GM12878 (cell line): ENCODE results near the gene HIVEP3.

Experiments
- ASH2L ChIP-seq: fragments of 300-600, 200-600 bp; sonication (generic); IDR thresholded peaks from 2 replicates; pipeline ENCODE4 v1.6.1; 2017; ENCODE audit warnings: low read depth, mild to moderate bottlenecking, borderline replicate concordance
- CREB1 ChIP-seq: IDR thresholded peaks from 2 replicates; pipeline ENCODE4 v1.6.1; 2012; ENCODE audit warnings: low read depth, mild to moderate bottlenecking, inconsistent platforms
- CTCF ChIP-seq, 3 experiments: IDR thresholded peaks in 2 of 3; conservative IDR thresholded peaks in 1 of 3; 2 replicates each; pipeline ENCODE4 v1.5.1; 2011; ENCODE audit warnings: low read depth in 3 of 3, low read length in 3 of 3, mild to moderate bottlenecking in 3 of 3, control low read depth in 2 of 3, moderate library complexity in 2 of 3, inconsistent platforms in 1 of 3, mixed read lengths in 1 of 3; ENCODE audit not compliant: control insufficient read depth in 2 of 3, insufficient read depth in 1 of 3; ENCODE audit errors: extremely low read depth in 1 of 3
- EP300 ChIP-seq, 2 experiments: fragments of 150-350 bp in 1 of 2; IDR thresholded peaks; 2 replicates each; pipeline ENCODE4 v1.6.1; 2011 to 2012; ENCODE audit warnings: low read depth in 2 of 2, low read length in 2 of 2, borderline replicate concordance in 1 of 2, improper control_type of control experiment in 1 of 2, inconsistent platforms in 1 of 2; ENCODE audit not compliant: control insufficient read depth in 1 of 2
- HDAC6 ChIP-seq: fragments of 200-600 bp; sonication (generic); IDR thresholded peaks from one replicate; pipeline ENCODE4 v1.8.0; 2017; ENCODE audit warnings: antibody characterized with exemption; ENCODE audit not compliant: unreplicated experiment
- POLR2A ChIP-seq: IDR thresholded peaks from 2 replicates; pipeline ENCODE4 v1.6.1; 2011; ENCODE audit warnings: low read depth, mild to moderate bottlenecking, low read length
- POLR2AphosphoS5 ChIP-seq: IDR thresholded peaks from 2 replicates; pipeline ENCODE4 v1.6.1; 2011; ENCODE audit warnings: mild to moderate bottlenecking, low read length, inconsistent platforms
- RELA ChIP-seq: fragments of 450-650 bp; IDR thresholded peaks from 2 replicates; pipeline ENCODE4 v1.8.0; 2014; ENCODE audit warnings: borderline replicate concordance; ENCODE audit not compliant: partially characterized antibody
- ZNF687 ChIP-seq: fragments of 450-650 bp; IDR thresholded peaks from 2 replicates; pipeline ENCODE4 v1.6.1; 2017; ENCODE audit warnings: mild to moderate bottlenecking, moderate library complexity

- TF ChIP-seq CREB1 (no peak), CTCF (IDR thresholded peaks at IDR 0.05 in 2 of 3, conservative IDR thresholded peaks at IDR 0.05 in 1 of 3; ENCODE audit: control insufficient read depth in 2 of 3, extremely low read depth in 1 of 3, insufficient read depth in 1 of 3, low read depth in 3 of 3, low read length in 3 of 3) (no peak), ZNF687 (no peak), HDAC6 (no peak), POLR2AphosphoS5 (no peak), ASH2L (no peak), RELA (no peak), POLR2A (no peak), EP300 (IDR thresholded peaks at IDR 0.05; ENCODE audit: borderline replicate concordance in 1 of 2, control insufficient read depth in 1 of 2, low read depth in 2 of 2, low read length in 2 of 2) (no peak)
Observed at GRCh38 chr1:41674522-41674921, 244.2 kb downstream of the HIVEP3 start.
